Activated CD4-positive, alpha-beta T cell treated with anti-CD3 and anti-CD28 coated beads, Interleukin-2, Interleukin-6, amounts not matched to agents 100 ng/mL and 50 ng/mL, durations not matched to agents 16 hours and 8 hours (primary cell): ENCODE data around the gene IFNA1.
A peak's percentile ranks its signal among the peaks of the same experiment; 100 is the strongest.
"Not testable (repeated sequence)": the region's sequence is repeated elsewhere in the genome, so short reads cannot be mapped to it uniquely, and the experiment has no call there.

Experiments used
- DNase-seq: peaks from one replicate; pipeline ENCODE4 v3.0.0-alpha.2; 2020

Gene IFNA1

DNA sequence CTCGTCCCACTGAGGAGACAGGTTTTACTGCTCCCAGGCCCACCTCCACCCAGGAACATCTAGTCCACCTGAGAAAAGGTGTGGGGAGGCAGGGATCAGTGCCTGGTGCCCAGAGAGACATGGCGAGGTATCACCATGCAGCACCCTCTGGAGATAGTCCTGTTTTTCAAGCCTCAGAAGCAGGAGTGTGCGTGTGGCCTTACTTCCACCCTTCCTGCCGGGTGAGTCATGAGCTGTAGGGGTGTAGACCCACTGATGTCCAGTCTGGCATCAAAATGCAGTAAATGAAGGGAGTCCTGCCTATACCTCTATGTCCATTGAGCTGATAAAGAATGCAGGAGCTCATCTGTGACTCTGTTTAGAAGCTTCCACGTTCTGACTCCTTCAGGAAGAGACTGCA is 9.1 kb downstream of the IFNA1 start:
- DNase-seq, result not testable (repeated sequence)

DNA sequence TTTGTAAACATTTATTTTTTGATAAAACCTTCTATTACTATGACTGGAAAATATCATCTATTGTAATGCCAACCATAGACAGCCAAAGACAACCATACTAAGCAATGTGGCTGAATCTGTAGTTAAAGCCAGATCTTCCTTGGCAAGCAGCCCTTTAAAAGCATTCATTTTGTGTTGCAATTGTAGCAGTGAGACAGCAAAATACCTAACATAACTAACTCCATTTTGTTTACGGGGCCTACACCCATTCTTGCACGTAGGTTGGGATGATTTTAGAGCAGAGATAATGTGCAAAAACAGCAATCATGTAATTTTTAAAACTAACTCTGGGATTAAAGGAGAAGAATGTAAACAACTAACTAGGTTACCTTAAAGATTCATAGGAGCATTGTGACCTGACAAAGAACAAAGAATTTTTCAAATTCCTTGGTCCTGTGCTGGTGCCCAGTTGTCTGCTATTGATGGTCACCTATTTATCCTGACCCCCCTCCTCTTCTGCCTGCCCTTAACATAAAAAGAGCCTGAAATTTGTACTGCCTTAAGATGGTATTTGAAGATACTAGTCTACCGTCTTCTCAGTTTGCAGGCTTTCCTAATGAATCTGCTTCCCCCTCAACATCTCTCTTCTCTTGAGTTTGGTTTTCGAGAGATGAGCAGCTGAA is 10.6 kb downstream of the IFNA1 start:
- DNase-seq, result no peak

DNA sequence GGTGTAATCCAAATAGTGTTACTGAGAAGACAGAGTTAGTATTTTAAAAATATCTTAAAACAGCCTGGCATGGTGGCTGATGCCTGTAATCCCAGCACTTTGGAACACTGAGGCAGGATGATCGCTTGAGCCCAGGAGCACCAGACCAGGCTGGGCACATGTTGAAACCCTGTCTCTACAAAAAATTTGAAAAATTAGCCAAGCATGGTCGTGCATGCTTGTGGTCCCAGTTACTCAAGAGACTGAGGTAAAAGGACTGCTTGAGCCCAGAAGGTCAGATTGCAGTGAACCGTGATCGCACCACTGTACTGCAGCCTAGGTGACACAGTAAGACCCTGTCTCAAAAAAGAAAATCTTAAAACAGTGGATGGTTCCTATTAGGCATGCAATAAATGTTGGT is 12.4 kb downstream of the IFNA1 start:
- DNase-seq, result no peak

DNA sequence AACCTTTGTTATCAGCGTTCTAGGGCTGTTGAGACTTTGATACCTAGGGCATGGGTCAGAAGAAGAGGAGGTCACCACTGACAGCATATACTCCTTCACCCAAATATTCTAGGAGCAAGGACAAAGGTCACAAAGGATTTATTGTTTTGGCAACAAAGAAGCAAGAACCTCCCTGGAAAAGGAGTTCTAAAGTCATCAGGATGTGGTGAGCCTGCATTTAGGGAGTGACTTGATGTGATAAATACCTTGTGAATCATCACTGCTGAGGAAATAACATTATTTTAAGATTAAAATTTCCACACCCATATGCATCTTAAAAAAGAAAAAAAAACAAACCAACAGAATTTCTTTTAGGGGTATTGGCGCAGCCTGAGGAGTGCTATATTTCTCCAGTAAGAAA is 13.9 kb downstream of the IFNA1 start:
- no peak for DNase-seq

DNA sequence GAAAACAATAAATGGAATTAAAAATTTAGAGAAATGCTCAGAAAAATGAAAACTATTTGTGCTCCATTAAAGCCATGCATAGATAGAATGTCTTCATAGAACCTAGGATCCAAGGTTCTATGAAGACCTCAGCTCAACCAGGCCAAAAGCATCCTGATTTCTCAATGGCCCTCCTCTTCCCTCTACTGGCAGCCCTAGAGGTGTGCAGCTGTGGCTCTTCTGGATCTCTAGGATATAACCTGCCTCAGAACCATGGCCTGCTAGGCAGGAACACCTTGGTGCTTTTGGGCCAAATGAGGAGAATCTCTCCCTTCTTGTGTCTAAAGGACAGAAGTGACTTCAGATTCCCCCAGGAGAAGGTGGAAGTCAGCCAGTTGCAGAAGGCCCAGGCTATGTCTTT is 15.1 kb downstream of the IFNA1 start:
- peak; percentile 33 for DNase-seq

DNA sequence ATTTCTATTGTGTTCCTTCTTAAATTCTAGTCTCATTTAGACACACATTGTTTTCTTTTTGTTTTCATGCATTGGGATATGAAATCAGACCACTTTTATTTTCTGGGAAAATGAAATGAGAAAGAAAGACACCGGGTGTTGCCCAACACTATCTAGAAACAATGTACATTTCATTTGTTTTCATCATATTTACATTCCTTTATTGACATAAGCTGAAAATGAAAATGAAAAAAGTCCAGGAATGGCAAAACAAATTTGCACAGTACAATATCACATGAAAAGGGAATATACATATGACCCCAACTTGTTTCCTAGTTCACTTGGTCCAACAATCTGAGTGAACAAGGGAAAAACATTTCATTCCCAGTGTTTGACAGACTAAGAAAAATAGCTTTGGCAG is 21.1 kb downstream of the IFNA1 start:
- DNase-seq, result no peak

DNA sequence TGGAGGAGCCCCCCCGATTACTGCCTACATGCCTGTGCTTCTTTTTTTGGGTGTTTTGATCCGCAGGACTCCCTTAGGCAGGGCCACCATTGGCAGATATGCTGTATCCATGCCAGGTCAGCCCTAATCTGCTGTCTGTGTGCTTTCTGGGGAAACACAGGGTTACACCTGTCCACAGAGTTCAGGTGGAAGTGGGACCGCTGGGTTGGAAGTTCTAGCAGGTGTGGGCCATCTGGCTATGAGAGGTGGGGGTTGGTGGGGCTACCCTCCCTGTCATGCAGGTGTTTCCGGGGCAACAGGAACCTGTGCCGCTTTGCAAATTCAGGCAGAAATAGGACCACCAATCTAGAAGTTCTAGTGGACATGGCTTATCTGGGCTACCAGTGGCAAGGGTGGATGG is 24.9 kb downstream of the IFNA1 start:
- DNase-seq, result no peak

DNA sequence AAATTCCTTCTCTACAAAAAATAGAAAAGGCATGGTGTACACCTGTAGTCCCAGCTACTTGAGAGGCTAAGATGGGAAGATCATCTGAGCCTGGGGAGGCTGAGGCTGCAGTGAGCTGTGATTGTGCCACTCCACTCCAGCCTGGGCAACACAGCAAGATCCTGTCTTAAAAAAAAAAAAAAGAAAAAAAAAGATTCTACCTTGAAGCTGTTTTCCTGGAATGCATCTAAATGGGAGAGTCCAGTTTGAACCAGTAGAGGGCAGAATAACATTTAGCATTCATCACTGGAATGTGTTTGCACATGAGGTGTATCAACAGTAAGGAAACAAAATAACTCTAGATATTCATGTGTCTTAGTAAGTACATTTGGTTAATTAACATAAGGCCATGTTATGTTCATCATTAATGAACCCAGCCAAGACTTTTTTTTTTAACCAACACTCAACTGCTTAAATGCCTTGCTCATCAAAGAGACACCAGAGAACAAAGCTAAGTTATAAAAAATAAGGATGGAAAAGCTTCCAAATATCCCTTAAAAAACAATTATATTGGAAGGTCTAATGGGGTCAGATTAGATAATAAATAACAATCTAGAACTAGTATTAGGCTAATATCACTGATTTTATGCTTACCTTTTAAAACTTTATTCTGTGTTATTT is 25.8 kb downstream of the IFNA1 start:
- DNase-seq, result peak; percentile 56

DNA sequence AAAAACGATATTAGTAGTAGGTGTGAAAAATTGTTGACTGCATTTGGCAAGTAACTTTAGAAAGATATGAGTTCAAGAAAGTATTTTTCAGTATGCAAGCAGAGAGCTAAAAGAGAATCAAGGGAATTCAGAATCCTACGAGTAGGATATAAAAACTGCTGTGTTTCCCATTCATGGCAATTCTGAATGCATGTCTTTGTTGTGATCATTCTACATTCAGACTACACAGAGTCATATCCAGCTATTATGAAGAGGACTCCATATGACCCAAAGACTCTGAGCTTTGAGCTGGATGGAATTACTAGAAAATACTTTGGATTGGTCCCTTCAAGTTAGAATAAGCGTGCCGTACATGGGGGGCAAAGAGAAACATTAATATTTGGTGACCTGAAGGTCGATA is 29.9 kb downstream of the IFNA1 start:
- no peak for DNase-seq

DNA sequence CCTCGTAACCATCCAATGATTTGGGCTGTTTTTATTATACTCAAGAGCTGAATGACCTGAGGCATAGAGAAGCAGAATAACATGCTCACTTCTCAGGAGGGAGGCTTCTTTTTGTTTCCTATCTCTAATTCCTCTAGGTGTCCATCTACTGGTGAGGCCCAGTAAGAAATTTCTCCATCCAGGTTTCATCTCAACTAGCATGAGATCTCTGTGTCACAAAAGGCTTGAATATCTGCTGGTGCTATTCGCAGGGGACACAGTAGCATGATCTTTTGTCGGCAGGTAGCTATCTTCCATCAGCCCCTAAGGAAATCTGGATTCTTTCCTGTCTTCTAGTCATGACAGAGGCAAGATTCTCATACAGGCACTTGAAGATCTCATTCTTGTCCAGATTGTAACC is 33.0 kb downstream of the IFNA1 start:
- DNase-seq, result no peak

DNA sequence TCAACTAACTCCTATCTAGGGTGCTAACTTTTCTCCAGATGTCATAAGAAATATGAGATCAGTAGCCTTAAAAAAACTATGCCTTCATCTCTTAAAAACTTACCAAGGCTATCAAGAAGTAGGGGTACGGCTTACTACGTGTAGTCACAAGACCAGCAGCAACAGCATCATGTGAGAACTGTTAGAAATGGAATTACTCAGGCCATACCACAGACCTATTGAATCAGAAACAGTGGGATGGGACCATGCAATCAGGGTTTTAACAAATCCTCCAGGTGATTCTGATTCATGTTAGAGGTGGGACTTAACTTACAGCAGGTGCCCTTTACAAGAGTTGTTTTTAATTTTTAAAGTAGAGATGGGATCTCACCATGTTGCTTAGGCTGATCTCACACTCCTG is 37.2 kb downstream of the IFNA1 start:
- DNase-seq, result peak; percentile 28

DNA sequence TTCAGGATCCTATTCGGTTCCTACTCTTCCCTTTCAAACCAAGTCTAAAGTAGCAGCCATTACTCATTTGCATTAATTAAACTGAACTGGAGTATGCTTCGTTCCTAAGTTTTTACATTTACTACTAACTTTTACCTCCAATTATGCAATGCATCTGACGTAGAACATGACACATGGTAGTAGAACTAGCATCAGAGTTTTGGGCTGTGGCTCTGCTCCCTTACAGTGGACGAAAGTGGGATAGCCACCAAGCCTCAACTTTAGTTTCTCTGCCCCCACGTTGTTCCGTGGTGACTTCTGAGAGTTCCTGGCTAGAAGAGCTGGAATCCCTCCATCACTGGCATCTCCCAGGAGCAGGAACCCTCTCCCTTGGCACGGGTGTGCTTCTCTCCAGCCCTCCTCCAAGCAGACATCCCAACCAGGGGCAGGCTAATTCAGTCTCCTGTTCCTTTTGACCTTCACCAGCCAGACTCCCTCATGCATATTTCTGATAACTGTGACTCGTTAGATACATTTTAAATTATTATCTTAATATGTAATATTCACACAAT is 39.0 kb downstream of the IFNA1 start:
- no peak for DNase-seq

DNA sequence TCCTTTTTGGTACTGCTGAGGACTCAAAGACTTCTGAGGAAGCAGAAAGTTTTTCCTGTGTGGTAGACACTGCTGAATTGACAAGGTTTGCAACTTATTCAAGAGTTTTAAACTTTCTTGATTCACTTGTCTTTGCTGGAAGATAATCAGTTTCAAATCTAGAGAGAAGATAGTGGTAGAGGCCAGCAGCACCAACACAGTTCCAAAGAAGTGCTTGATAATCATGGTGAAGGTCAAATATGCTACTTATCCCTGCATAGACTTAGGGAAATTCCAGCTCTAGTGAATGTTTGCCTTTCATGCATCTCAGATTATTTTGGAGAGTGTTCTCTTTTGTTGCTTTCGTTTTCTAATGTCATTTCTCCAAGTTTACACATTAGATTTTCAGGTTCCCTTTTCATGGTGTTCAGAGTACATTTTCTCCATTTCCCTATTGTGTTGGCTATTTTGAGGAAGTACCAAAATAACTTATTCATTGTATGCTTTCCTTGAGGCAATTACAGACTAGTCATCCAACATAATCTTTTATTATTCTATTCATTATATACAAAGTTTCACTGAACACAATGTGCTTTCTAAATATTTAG is 41.3 kb downstream of the IFNA1 start:
- DNase-seq, result no peak

DNA sequence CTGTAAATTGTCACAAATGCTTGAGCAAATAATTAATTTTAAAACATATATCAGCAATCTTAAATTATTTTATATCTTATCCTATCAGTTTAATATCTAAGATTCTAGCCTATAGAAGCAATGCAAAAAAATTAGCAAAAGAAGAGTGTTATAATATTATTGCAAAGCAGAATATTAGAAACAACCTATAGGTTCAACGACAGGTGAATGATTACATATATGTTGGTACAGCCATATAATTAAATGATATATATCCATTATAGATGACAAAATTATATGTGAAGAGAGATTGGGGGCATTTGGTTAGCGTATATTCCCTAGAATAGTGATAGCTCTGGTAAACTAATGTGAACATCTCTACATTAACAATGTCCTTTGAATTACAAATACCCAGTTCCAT is 42.0 kb downstream of the IFNA1 start, which contains the start of gene IFNE:
Gene IFNE, minus strand, starts transcription at position 101 of the 400 bp plus-strand sequence. CDS start 619 bp downstream, outside the sequence.
- DNase-seq, result no peak
